CD14-positive monocyte (primary cell): ENCODE measurements around the gene MPRIP. TPM values are rescaled to one million over a fixed set of nuclear protein-coding genes. Genes with fewer than 3 reads are reported as not detected.
A peak's percentile ranks its signal among the peaks of the same experiment; 100 is the strongest.

Experiments used
- DNase-seq, 3 donors: peaks; one replicate each; pipeline ENCODE4 v3.0.0-alpha.2; 2011 to 2022
- H2AFZ ChIP-seq: 2 replicates; pipeline ENCODE4 v1.6.0; 2012; ENCODE audit warnings: mild to moderate bottlenecking, low read depth, low read length, inconsistent platforms; ENCODE audit not compliant: insufficient read depth, poor library complexity, severe bottlenecking
- H3K27ac ChIP-seq, 2 donors: 1 replicate in 1 of 2; 2 replicates in 1 of 2; pipeline ENCODE4 v1.5.1; 2012 to 2013; ENCODE audit warnings: low read length in 2 of 2, control low read depth in 1 of 2, inconsistent platforms in 1 of 2, low read depth in 1 of 2, mild to moderate bottlenecking in 1 of 2
- H3K27me3 ChIP-seq, 2 donors: one replicate each; pipeline versions ENCODE4 v1.6.0 to v1.6.1; 2011 to 2013; ENCODE audit warnings: low read length in 2 of 2; ENCODE audit not compliant: control insufficient read depth in 2 of 2, insufficient read depth in 2 of 2
- H3K36me3 ChIP-seq, 2 donors: replicated peaks in 1 of 2; 1 replicate in 1 of 2; 2 replicates in 1 of 2; pipeline versions ENCODE4 v1.5.1 to v1.6.1; 2012 to 2013; ENCODE audit warnings: low read length in 2 of 2, control low read depth in 1 of 2, inconsistent platforms in 1 of 2, mild to moderate bottlenecking in 1 of 2; ENCODE audit not compliant: insufficient read depth in 2 of 2, control insufficient read depth in 1 of 2
- H3K4me1 ChIP-seq, 2 donors: 1 replicate in 1 of 2; 2 replicates in 1 of 2; pipeline versions ENCODE4 v1.5.1 to v1.6.1; 2012 to 2013; ENCODE audit warnings: low read length in 2 of 2, control low read depth in 1 of 2, inconsistent platforms in 1 of 2, mild to moderate bottlenecking in 1 of 2, moderate library complexity in 1 of 2; ENCODE audit not compliant: insufficient read depth in 2 of 2, control insufficient read depth in 1 of 2
- H3K4me2 ChIP-seq: replicated peaks from 2 replicates; pipeline ENCODE3; 2012; ENCODE audit warnings: low read length, moderate library complexity, mild to moderate bottlenecking; ENCODE audit not compliant: poor library complexity, severe bottlenecking; ENCODE audit errors: extremely low read depth
- H3K4me3 ChIP-seq, 3 experiments: fragments of 200-600 bp in 1 of 3; sonication (generic) in 1 of 3; replicated peaks in 1 of 3; 1 replicate in 2 of 3; 2 replicates in 1 of 3; pipeline ENCODE4 v1.5.1; 2011 to 2013; ENCODE audit warnings: low read length in 3 of 3, mild to moderate bottlenecking in 3 of 3, control low read depth in 2 of 3, low read depth in 2 of 3, inconsistent platforms in 1 of 3, moderate library complexity in 1 of 3
- H3K79me2 ChIP-seq: 2 replicates; pipeline ENCODE4 v1.6.0; 2012; ENCODE audit warnings: mild to moderate bottlenecking, control low read depth, inconsistent platforms, low read length, moderate library complexity; ENCODE audit not compliant: insufficient read depth
- H3K9ac ChIP-seq: 2 replicates; pipeline ENCODE4 v1.6.0; 2017; ENCODE audit warnings: low read length, mild to moderate bottlenecking; ENCODE audit not compliant: insufficient read depth, poor library complexity, severe bottlenecking
- H3K9me3 ChIP-seq, 2 donors: replicated peaks in 1 of 2; 1 replicate in 1 of 2; 2 replicates in 1 of 2; pipeline versions ENCODE4 v1.5.1 to v1.6.1; 2012 to 2013; ENCODE audit warnings: low read length in 2 of 2, control low read depth in 1 of 2; ENCODE audit not compliant: control insufficient read depth in 1 of 2, insufficient read depth in 1 of 2
- H4K20me1 ChIP-seq: 2 replicates; pipeline ENCODE4 v1.6.0; 2012; ENCODE audit warnings: mild to moderate bottlenecking, low read length, control low read depth, moderate library complexity; ENCODE audit not compliant: insufficient read depth
- H3K27ac Mint-ChIP-seq, 7 donors: one replicate each; pipeline ENCODE4 v1.8.0; 2020; ENCODE audit warnings: mild to moderate bottlenecking in 7 of 7, mixed read lengths in 7 of 7, moderate library complexity in 6 of 7, inconsistent platforms in 2 of 7
- H3K27me3 Mint-ChIP-seq, 3 donors: one replicate each; pipeline ENCODE4 v1.8.0; 2021 to 2022; ENCODE audit warnings: low read depth in 3 of 3, mild to moderate bottlenecking in 3 of 3, mixed read lengths in 3 of 3, moderate library complexity in 3 of 3, inconsistent platforms in 1 of 3
- H3K36me3 Mint-ChIP-seq, 2 donors: one replicate each; pipeline ENCODE4 v1.8.0; 2020; ENCODE audit warnings: mixed read lengths in 2 of 2, inconsistent platforms in 1 of 2, mild to moderate bottlenecking in 1 of 2
- H3K4me1 Mint-ChIP-seq: one replicate; pipeline ENCODE4 v1.8.0; 2020; ENCODE audit warnings: mild to moderate bottlenecking, mixed read lengths
- H3K4me3 Mint-ChIP-seq, 2 donors: one replicate each; pipeline ENCODE4 v1.8.0; 2020; ENCODE audit warnings: mild to moderate bottlenecking in 2 of 2, mixed read lengths in 2 of 2, moderate library complexity in 1 of 2
- H3K9me3 Mint-ChIP-seq, 7 donors: one replicate each; pipeline ENCODE4 v1.8.0; 2020 to 2022; ENCODE audit warnings: mixed read lengths in 7 of 7, mild to moderate bottlenecking in 6 of 7, moderate library complexity in 6 of 7, inconsistent platforms in 2 of 7
- CTCF ChIP-seq: fragments of 200-600 bp; IDR thresholded peaks from one replicate; pipeline ENCODE4 v1.8.0; 2022; ENCODE audit warnings: antibody characterized with exemption, mild to moderate bottlenecking
- WGBS: methylation state at CpG from one replicate; pipeline ENCODE4 v1.1.5; 2013; ENCODE audit warnings: missing lambda C conversion rate; ENCODE audit not compliant: insufficient coverage; 5-methylcytosine and 5-hydroxymethylcytosine counted together
- intact Hi-C, 2 donors: fragments of 100-400 bp; cut with micrococcal nuclease; formaldehyde crosslinking; loops; one replicate each; pipeline versions ENCODE4 v1.15.0 to v1.15.1; 2023
- polyA plus RNA-seq, 3 donors: library from polyadenylated mRNA; depleted of rRNA in 1 of 3; unstranded in 2 of 3; stranded (reverse) in 1 of 3; fragments of 300-500 nt in 2 of 3; fragments of >200 nt in 1 of 3; fragmentation: Illumina TruSeq in 2 of 3; gene quantifications; 1 replicate in 2 of 3; 2 replicates in 1 of 3; pipeline ENCODE4 v1.2.3, GENCODE V29; 2012 to 2021

The MPRIP gene
- polyA plus RNA-seq, 3 donors = 2.0 to 48.7 (median 2.5) TPM

GRCh38 chr17:17132746-17133145 lies 90.5 kb downstream of the MPRIP start:
- H3K27ac Mint-ChIP-seq = peak overlapping the region in 1 of 7 donors; percentile 4

GRCh38 chr17:17134051-17134956 lies 92.0 kb downstream of the MPRIP start:
- no peaks in the 10 kb centered on the region for H3K79me2 ChIP-seq
- H3K27ac Mint-ChIP-seq = peak overlapping the region in 3 of 7 donors; percentile 3 to 50 (median 46)
- no peaks in the 10 kb centered on the region for H4K20me1 ChIP-seq
- H3K4me2 ChIP-seq = no peak overlapping the region
- no peak overlapping the region for H3K4me3 Mint-ChIP-seq
- no peaks in the 10 kb centered on the region for H3K9me3 ChIP-seq
- no peaks in the 10 kb centered on the region for H3K4me1 Mint-ChIP-seq
- H3K9me3 Mint-ChIP-seq = no peaks in the 10 kb centered on the region
- H3K27me3 ChIP-seq = no peaks in the 10 kb centered on the region
- H3K4me3 ChIP-seq = no peak overlapping the region
- intact Hi-C loops = no loop called here
- no peak overlapping the region for H3K27ac ChIP-seq
- peaks cover 63 to 79% of the 10 kb centered on the region in 2 donors for H3K36me3 Mint-ChIP-seq
- peaks cover 46 to 99% of the 10 kb centered on the region in 2 donors for H3K36me3 ChIP-seq
- no peaks in the 10 kb centered on the region for H3K4me1 ChIP-seq
- WGBS = 86% methylated on average over 12 of the region's 14 CpGs
- no peak overlapping the region for H3K9ac ChIP-seq
- DNase-seq = no peak
- peaks cover 0 to 3% (median 3%) of the 10 kb centered on the region in 3 donors for H3K27me3 Mint-ChIP-seq
- TF ChIP-seq CTCF = no peak
- no peak overlapping the region for H2AFZ ChIP-seq

More at GRCh38 chr17:17132746-17133145, 90.5 kb downstream of the MPRIP start:
- H3K4me1 Mint-ChIP-seq = no peaks in the 10 kb centered on the region
- DNase-seq = no peak
- Histone ChIP-seq H3K79me2 (no peaks in the 10 kb centered on the region), H3K4me3 (no peak overlapping the region), H3K9ac (no peak overlapping the region), H3K9me3 (no peaks in the 10 kb centered on the region), H3K27ac (no peak overlapping the region), H3K4me2 (no peak overlapping the region), H3K27me3 (no peaks in the 10 kb centered on the region), H3K4me1 (no peaks in the 10 kb centered on the region), H4K20me1 (no peaks in the 10 kb centered on the region), H3K36me3 (peaks cover 38 to 99% of the 10 kb centered on the region in 2 donors), H2AFZ (no peak overlapping the region)
- no peak for TF ChIP-seq CTCF
- no peak overlapping the region for H3K4me3 Mint-ChIP-seq
- H3K36me3 Mint-ChIP-seq = peaks cover 61 to 77% of the 10 kb centered on the region in 2 donors
- whole genome bisulfite sequencing = 95% methylated on average over 7 of the region's 8 CpGs
- H3K27me3 Mint-ChIP-seq = peaks cover 0 to 3% (median 3%) of the 10 kb centered on the region in 3 donors
- intact Hi-C loops = no loop called here
- no peaks in the 10 kb centered on the region for H3K9me3 Mint-ChIP-seq
